GM18868 (cell line): ENCODE data around the gene ARPC1A.
A peak's percentile ranks its signal among the peaks of the same experiment; 100 is the strongest.
"Not testable (repeated sequence)": the region's sequence is repeated elsewhere in the genome, so short reads cannot be mapped to it uniquely, and the experiment has no call there.

ENCODE experiments used
- ATAC-seq: cut with Tn5 transposase; IDR thresholded peaks from one replicate; pipeline ENCODE4 v1.9.1; 2021; ENCODE audit warnings: mild to moderate bottlenecking, moderate library complexity; ENCODE audit not compliant: unreplicated experiment

ARPC1A gene

DNA sequence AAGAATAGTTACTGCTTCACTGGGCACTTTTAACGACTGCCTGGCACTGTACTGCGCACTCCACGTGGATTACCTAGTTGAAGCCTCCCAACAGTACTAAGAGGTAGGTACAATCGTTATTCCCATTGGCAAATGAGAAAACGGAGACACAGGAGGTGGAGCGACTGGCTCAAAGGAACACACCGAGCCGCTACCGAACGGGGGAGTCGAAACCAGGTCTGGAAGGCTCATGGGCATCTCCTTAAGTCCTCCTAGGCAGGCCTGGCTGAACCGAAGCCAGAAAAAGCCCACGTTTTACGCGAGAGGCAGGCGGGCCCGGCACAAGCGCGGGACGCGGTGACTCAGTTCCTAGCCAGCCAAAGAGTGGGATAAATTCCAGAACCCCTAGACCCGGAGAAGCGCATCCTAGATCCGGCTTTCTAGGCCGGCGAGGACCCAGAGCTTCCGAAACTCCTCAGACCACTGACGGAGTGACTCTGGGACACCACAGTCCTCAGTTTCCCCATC, 82.2 kb downstream of the ARPC1A start:
- no peak for ATAC-seq

DNA sequence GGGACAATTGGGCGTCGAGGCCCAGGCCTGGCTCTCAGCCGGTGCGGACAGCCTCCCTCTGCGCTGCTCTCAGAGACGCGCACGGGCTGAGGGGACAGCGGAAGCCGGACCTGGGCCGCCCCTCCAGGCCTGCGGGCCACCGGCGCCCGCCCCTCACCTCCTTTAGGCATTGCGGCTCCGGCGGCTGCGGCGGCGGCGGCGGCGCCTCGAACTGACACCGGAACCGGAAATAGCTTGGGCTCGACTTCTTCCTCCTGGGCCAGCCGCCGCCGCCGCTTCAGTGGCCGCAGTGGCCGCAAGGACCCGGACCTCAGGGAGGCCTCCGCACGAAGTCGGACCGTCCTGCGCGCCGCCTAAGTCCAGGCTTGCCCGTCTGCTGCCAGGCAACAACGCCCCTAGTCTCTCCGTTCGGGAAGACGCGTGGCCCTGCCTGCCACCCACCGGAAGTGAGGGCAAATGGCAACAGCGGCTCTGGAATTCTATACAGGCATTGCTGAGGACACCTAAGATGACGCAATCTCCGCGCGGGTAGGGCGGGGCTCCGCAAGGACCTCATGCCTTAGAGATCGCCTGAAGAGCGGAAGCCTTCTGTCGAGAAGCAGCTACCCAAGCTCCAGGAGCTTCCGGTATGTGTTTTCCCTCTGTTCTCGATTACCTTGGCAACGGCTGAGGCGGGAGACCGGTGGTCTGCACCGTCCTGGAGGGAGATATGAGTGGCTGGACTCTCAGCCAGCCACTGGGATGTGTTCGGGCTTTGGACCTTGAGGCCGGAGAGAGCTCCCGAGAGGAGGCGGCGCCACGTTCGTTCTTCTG, 82.9 kb downstream of the ARPC1A start, which contains the start of the genes BUD31 and PDAP1:
Gene BUD31, plus strand, starts transcription at position 591 of the 813 bp plus-strand sequence. CDS start 2,124 bp downstream, outside the sequence.
Gene PDAP1, minus strand, starts transcription at position 219 of the 813 bp plus-strand sequence. Its CDS starts 49 bp downstream, at position 170.
- ATAC-seq, result peak; percentile 81

DNA sequence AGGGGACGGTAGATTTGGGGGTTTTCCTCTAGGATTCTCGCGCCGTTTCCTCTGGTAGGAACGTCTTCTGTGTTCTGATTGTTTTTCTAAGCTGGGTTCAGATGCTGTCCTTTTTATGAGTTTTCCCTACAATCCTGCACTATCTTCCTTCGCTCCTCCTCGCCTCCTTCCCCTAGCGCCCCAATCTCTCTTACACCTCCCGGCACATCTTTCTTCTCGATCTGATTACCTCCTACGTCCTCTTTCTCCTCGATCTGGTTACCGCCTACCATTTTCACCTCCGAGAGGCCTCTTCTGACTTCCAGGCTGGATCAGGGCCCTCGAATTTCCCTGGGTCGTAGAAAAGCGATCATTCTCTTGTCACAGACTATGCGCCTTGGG, 83.5 kb downstream of the ARPC1A start:
- ATAC-seq, result no peak

DNA sequence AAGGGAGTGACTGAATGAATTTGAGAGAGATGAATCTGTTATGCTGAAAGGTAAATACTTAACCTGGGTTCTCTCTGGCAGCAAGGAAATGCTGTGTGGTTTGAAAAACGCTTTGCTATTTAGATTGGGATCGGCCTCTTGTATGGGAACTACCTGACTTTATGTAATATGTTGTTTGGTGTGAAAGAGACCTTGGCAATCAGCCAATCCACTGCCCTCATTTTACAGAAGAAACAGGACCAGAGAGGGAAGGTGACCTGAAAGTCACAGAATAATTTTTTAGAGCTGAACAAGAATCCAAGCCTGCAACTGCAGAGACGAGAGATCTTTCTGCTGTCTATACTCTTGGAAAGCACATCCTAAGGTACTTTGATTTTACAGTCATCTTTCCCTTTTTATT, 84.1 kb downstream of the ARPC1A start:
- no peak for ATAC-seq

DNA sequence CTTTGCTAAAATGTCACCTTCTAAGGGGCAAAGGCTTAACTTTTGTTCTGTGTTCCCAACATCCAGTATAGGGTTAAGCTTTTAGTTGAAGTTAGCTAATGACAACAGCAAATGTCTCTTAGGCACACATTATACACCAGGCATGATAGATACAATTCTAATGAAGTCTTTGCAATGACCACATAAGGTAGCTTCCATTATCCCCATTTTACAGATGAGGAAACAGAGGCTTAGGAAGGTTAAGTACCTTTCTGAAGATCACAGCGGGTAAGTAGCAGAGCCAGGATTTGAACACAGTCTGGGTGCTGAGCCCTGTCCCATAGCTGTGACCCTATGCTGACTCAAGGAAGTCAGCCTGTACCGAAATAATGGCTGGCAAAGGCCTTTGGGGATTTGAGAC, 84.9 kb downstream of the ARPC1A start:
- ATAC-seq, result no peak

DNA sequence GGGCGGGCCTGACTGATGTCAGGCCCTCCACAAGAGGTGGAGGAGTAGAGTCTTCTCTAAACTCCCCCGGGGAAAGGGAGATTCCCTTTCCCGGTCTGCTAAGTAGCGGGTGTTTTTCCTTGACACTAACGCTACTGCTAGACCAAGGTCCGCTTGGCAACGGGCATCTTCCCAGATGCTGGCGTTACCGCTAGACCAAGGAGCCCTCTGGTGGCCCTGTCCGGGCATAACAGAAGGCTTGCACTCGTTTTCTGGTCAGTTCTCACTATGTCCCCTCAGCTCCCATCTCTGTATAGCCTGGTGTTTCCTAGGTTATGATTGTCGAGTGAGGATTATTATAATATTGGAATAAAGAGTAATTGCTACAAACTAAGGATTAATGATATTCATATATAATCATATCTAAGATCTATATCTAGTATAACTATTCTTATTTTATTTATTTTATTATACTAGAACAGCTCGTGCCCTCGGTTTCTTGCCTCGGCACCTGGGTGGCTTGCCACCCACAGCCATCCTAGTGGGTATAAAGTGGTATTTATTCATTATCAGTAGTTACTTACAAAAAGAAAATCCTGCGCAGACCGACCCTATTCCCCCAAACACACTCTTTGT, 89.9 kb downstream of the ARPC1A start:
- not testable (repeated sequence) for ATAC-seq
